PFSK-1 (cell line): ENCODE results near the gene TIMM8B.

ENCODE experiments used
- POLR2AphosphoS5 ChIP-seq: IDR thresholded peaks from 2 replicates; pipeline ENCODE4 v1.6.1; 2012; ENCODE audit warnings: low read depth, mild to moderate bottlenecking, control low read depth, low read length, moderate library complexity
- SIN3A ChIP-seq: IDR thresholded peaks from 2 replicates; pipeline ENCODE4 v1.6.1; 2012; ENCODE audit warnings: mild to moderate bottlenecking, low read length, moderate library complexity, borderline replicate concordance; ENCODE audit not compliant: insufficient read depth
- TAF1 ChIP-seq: IDR thresholded peaks from 2 replicates; pipeline ENCODE4 v1.6.1; 2012; ENCODE audit warnings: low read length, control low read depth, borderline replicate concordance; ENCODE audit not compliant: insufficient read depth
- TF ChIP-seq, protein P1 (sequence below), 2 experiments: IDR thresholded peaks; 2 replicates each; pipeline versions ENCODE4 v1.6.1 to v1.8.0; 2011 to 2012; ENCODE audit warnings: low read depth in 2 of 2, low read length in 2 of 2, control low read depth in 1 of 2, inconsistent platforms in 1 of 2, mild to moderate bottlenecking in 1 of 2, moderate library complexity in 1 of 2; ENCODE audit not compliant: insufficient read depth in 1 of 2

DNA sequence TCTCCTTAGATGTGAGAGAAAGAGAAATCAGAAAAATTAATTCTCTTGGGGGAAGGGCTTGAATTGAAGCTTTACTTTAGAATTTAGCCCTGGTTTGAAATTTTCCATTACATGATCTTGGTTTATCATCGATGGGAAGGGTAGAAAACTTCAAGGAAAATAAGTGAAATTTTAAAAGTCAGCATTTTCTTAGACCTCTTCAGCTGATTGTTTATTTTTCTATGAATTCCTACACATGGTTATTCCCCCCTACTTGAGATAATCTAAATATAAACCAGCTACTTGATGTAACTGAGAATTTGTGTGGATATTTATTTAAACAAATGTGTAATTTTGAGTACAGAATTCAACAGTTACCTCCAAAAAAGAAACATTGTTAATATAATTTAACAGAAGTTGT lies 23.6 kb downstream of the TIMM8B start:
- TF ChIP-seq POLR2AphosphoS5 = no peak
- no peak for TF ChIP-seq TAF1
- no peak for TF ChIP-seq SIN3A
- TF ChIP-seq, protein P1, sequence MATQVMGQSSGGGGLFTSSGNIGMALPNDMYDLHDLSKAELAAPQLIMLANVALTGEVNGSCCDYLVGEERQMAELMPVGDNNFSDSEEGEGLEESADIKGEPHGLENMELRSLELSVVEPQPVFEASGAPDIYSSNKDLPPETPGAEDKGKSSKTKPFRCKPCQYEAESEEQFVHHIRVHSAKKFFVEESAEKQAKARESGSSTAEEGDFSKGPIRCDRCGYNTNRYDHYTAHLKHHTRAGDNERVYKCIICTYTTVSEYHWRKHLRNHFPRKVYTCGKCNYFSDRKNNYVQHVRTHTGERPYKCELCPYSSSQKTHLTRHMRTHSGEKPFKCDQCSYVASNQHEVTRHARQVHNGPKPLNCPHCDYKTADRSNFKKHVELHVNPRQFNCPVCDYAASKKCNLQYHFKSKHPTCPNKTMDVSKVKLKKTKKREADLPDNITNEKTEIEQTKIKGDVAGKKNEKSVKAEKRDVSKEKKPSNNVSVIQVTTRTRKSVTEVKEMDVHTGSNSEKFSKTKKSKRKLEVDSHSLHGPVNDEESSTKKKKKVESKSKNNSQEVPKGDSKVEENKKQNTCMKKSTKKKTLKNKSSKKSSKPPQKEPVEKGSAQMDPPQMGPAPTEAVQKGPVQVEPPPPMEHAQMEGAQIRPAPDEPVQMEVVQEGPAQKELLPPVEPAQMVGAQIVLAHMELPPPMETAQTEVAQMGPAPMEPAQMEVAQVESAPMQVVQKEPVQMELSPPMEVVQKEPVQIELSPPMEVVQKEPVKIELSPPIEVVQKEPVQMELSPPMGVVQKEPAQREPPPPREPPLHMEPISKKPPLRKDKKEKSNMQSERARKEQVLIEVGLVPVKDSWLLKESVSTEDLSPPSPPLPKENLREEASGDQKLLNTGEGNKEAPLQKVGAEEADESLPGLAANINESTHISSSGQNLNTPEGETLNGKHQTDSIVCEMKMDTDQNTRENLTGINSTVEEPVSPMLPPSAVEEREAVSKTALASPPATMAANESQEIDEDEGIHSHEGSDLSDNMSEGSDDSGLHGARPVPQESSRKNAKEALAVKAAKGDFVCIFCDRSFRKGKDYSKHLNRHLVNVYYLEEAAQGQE (IDR thresholded peaks at IDR 0.05; ENCODE audit: insufficient read depth in 1 of 2, low read depth in 2 of 2, low read length in 2 of 2) = no peak
